GM12878 (cell line): ENCODE data around the gene ACTR1B. TPM values are rescaled to one million over a fixed set of nuclear protein-coding genes. Genes with fewer than 3 reads are reported as not detected.

ENCODE experiments used
- BCLAF1 ChIP-seq: fragments of 450-650 bp; IDR thresholded peaks from 2 replicates; pipeline ENCODE4 v1.6.1; 2017; ENCODE audit warnings: antibody characterized with exemption, mild to moderate bottlenecking, moderate library complexity
- CBFB ChIP-seq: IDR thresholded peaks from 2 replicates; pipeline ENCODE4 v1.6.1; 2016; ENCODE audit warnings: antibody characterized with exemption, low read depth
- CREM ChIP-seq: IDR thresholded peaks from 2 replicates; pipeline ENCODE4 v1.6.1; 2014; ENCODE audit warnings: antibody characterized with exemption, low read depth
- ESRRA ChIP-seq: IDR thresholded peaks from 2 replicates; pipeline ENCODE4 v1.6.1; 2012; ENCODE audit warnings: mild to moderate bottlenecking, low read length, improper control_type of control experiment
- FOXM1 ChIP-seq: IDR thresholded peaks from 2 replicates; pipeline ENCODE4 v1.6.1; 2012; ENCODE audit warnings: low read depth, mild to moderate bottlenecking, inconsistent platforms, low read length, moderate library complexity
- IKZF2 ChIP-seq, 2 experiments: fragments of 450-650 bp; IDR thresholded peaks; 2 replicates each; pipeline ENCODE4 v1.6.1; 2017; ENCODE audit warnings: mild to moderate bottlenecking in 2 of 2, moderate library complexity in 2 of 2
- JUNB ChIP-seq: IDR thresholded peaks from 2 replicates; pipeline ENCODE4 v1.6.1; 2016; ENCODE audit warnings: antibody characterized with exemption, mild to moderate bottlenecking
- KDM1A ChIP-seq: fragments of 200-600 bp; sonication (generic); IDR thresholded peaks from 2 replicates; pipeline ENCODE4 v1.6.1; 2016; ENCODE audit warnings: borderline replicate concordance
- MYC ChIP-seq: IDR thresholded peaks from 2 replicates; pipeline ENCODE4 v1.6.1; 2011; ENCODE audit warnings: mild to moderate bottlenecking, low read length, moderate library complexity, inconsistent platforms; ENCODE audit not compliant: insufficient read depth, insufficient replicate concordance, insufficient read length, severe bottlenecking
- NFIC ChIP-seq: IDR thresholded peaks from 2 replicates; pipeline ENCODE4 v1.6.1; 2012; ENCODE audit warnings: low read depth, mild to moderate bottlenecking, inconsistent platforms, low read length, moderate library complexity
- PKNOX1 ChIP-seq: fragments of 450-650 bp; IDR thresholded peaks from 2 replicates; pipeline ENCODE4 v1.6.1; 2016; ENCODE audit warnings: mild to moderate bottlenecking
- PML ChIP-seq: IDR thresholded peaks from 2 replicates; pipeline ENCODE4 v1.6.1; 2012; ENCODE audit warnings: low read length, inconsistent platforms
- RELB ChIP-seq: fragments of 450-650 bp; IDR thresholded peaks from 2 replicates; pipeline ENCODE4 v1.6.1; 2017; ENCODE audit warnings: low read depth, mild to moderate bottlenecking, moderate library complexity
- SIN3A ChIP-seq: IDR thresholded peaks from 2 replicates; pipeline ENCODE4 v1.6.1; 2012; ENCODE audit warnings: low read depth, low read length, improper control_type of control experiment
- SIX5 ChIP-seq: IDR thresholded peaks from 2 replicates; pipeline ENCODE4 v1.6.1; 2011; ENCODE audit warnings: mild to moderate bottlenecking, low read depth, low read length, moderate library complexity; ENCODE audit not compliant: severe bottlenecking
- SP1 ChIP-seq: IDR thresholded peaks from one replicate; pipeline ENCODE4 v1.6.1; 2011; ENCODE audit warnings: low read depth, low read length
- STAT1 ChIP-seq: fragments of 450-650 bp; conservative IDR thresholded peaks from 2 replicates; pipeline ENCODE4 v1.6.1; 2014; ENCODE audit warnings: antibody characterized with exemption, mild to moderate bottlenecking
- SUPT20H ChIP-seq: IDR thresholded peaks from 2 replicates; pipeline ENCODE4 v1.6.1; 2011; ENCODE audit warnings: low read depth, mild to moderate bottlenecking, low read length, moderate library complexity, borderline replicate concordance; ENCODE audit not compliant: control insufficient read depth
- TBL1XR1 ChIP-seq: IDR thresholded peaks from 2 replicates; pipeline ENCODE4 v1.6.1; 2012; ENCODE audit warnings: low read depth, low read length, improper control_type of control experiment
- WRNIP1 ChIP-seq: IDR thresholded peaks from 2 replicates; pipeline ENCODE4 v1.6.1; 2011; ENCODE audit warnings: low read depth, low read length, improper control_type of control experiment, borderline replicate concordance
- ZBED1 ChIP-seq: IDR thresholded peaks from 2 replicates; pipeline ENCODE4 v1.6.1; 2016; ENCODE audit warnings: borderline replicate concordance
- ZZZ3 ChIP-seq: IDR thresholded peaks from 2 replicates; pipeline ENCODE4 v1.6.1; 2011; ENCODE audit warnings: low read depth; ENCODE audit not compliant: control insufficient read depth, insufficient read length
- polyA plus RNA-seq, 11 experiments: library from polyadenylated mRNA; depleted of rRNA in 4 of 11; unstranded in 6 of 11; stranded (reverse) in 5 of 11; fragments of >200 nt; fragmentation: Nextera tagmentation in 4 of 11; fragmentation: Illumina TruSeq in 1 of 11; extraction: Ambion mirVana in 4 of 11; extraction: Trizol in 1 of 11; gene quantifications; 1 replicate in 1 of 11; 2 replicates in 10 of 11; pipeline versions ENCODE4 v1.2.1 to v1.2.3, GENCODE V29; 2011 to 2016; ENCODE audit warnings: inconsistent platforms in 2 of 11, missing spikeins in 2 of 11, low read depth in 1 of 11
- total RNA-seq, 4 experiments: library from RNA; depleted of rRNA in 3 of 4; stranded (reverse); fragments of >200 nt in 3 of 4; fragmentation: Illumina TruSeq in 1 of 4; extraction: Trizol in 1 of 4; gene quantifications; 2 replicates each; pipeline versions ENCODE4 v1.2.1 to v1.2.3, GENCODE V29; 2013 to 2021
- TF ChIP-seq, protein P1 (sequence below): fragments of 150-350 bp; IDR thresholded peaks from 2 replicates; pipeline ENCODE4 v1.6.1; 2016; ENCODE audit warnings: low read depth, low read length

ACTR1B gene
- total and polyA plus RNA-seq, 10 of the 15 experiments (the other 5 are each of a cell fraction or from before 2014, with no cell fraction given), result 1.3 to 62.8 (median 44.8) TPM

GRCh38 chr2:97663962-97664635 is at the start of gene ACTR1B (continued):
- TF ChIP-seq SIX5 (no peak), ESRRA (no peak), ZZZ3 (no peak), JUNB (no peak; the same call in 1 of the 2 replicates), SP1 (peak; percentile 92), RELB (peak; percentile 93), TBL1XR1 (no peak), STAT1 (no peak), KDM1A (no peak), BCLAF1 (no peak), FOXM1 (no peak), SIN3A (no peak), ZBED1 (no peak), PKNOX1 (peak; percentile 98), CREM (peak; percentile 82), PML (no peak; the same call in 1 of the 2 replicates), NFIC (no peak), SUPT20H (no peak), IKZF2 (IDR thresholded peaks at IDR 0.05) (peak; percentile 74), WRNIP1 (no peak), CBFB (no peak), MYC (no peak)
- TF ChIP-seq, protein P1, sequence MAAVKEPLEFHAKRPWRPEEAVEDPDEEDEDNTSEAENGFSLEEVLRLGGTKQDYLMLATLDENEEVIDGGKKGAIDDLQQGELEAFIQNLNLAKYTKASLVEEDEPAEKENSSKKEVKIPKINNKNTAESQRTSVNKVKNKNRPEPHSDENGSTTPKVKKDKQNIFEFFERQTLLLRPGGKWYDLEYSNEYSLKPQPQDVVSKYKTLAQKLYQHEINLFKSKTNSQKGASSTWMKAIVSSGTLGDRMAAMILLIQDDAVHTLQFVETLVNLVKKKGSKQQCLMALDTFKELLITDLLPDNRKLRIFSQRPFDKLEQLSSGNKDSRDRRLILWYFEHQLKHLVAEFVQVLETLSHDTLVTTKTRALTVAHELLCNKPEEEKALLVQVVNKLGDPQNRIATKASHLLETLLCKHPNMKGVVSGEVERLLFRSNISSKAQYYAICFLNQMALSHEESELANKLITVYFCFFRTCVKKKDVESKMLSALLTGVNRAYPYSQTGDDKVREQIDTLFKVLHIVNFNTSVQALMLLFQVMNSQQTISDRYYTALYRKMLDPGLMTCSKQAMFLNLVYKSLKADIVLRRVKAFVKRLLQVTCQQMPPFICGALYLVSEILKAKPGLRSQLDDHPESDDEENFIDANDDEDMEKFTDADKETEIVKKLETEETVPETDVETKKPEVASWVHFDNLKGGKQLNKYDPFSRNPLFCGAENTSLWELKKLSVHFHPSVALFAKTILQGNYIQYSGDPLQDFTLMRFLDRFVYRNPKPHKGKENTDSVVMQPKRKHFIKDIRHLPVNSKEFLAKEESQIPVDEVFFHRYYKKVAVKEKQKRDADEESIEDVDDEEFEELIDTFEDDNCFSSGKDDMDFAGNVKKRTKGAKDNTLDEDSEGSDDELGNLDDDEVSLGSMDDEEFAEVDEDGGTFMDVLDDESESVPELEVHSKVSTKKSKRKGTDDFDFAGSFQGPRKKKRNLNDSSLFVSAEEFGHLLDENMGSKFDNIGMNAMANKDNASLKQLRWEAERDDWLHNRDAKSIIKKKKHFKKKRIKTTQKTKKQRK, result no peak
